C4-2B (cell line): ENCODE results near the gene MAP4K1.
"Not testable (repeated sequence)": the region's sequence is repeated elsewhere in the genome, so short reads cannot be mapped to it uniquely, and the experiment has no call there.

Experiments
- H3K27ac ChIP-seq: fragments of 450-650 bp; 2 replicates; pipeline ENCODE4 v1.5.1; 2017
- ZFX ChIP-seq: fragments of 450-650 bp; IDR thresholded peaks from 2 replicates; pipeline ENCODE4 v1.6.1; 2017
- TF ChIP-seq, protein P1 (sequence below): fragments of 450-650 bp; conservative IDR thresholded peaks from 2 replicates; pipeline ENCODE4 v1.5.1; 2017; ENCODE audit warnings: mild to moderate bottlenecking

MAP4K1 gene

GRCh38 chr19:38588041-38588440 is 29.7 kb downstream of the MAP4K1 start:
- H3K27ac ChIP-seq, result no peak overlapping the region
- TF ChIP-seq ZFX, result no peak
- TF ChIP-seq, protein P1, sequence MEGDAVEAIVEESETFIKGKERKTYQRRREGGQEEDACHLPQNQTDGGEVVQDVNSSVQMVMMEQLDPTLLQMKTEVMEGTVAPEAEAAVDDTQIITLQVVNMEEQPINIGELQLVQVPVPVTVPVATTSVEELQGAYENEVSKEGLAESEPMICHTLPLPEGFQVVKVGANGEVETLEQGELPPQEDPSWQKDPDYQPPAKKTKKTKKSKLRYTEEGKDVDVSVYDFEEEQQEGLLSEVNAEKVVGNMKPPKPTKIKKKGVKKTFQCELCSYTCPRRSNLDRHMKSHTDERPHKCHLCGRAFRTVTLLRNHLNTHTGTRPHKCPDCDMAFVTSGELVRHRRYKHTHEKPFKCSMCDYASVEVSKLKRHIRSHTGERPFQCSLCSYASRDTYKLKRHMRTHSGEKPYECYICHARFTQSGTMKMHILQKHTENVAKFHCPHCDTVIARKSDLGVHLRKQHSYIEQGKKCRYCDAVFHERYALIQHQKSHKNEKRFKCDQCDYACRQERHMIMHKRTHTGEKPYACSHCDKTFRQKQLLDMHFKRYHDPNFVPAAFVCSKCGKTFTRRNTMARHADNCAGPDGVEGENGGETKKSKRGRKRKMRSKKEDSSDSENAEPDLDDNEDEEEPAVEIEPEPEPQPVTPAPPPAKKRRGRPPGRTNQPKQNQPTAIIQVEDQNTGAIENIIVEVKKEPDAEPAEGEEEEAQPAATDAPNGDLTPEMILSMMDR, result no peak

DNA sequence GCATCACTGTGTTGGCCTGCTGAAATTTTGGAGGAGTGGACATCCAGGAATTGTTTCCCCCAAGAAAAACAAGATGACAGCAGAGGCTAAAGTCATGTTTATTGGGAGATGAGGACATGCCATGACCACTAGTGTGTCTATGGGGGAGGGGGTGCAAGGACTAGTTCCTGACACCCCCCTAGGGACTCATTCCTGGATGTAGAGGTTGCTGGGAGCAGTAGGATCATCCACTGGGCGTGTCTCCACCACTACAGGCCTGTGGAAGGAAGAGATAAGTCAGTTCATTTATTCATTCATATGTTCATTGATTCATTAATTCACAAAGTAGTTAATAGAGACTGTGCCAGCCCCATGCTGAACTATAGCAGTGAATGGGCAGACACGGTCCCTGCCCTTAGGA is 30.2 kb downstream of the MAP4K1 start:
- H3K27ac ChIP-seq, result no peak overlapping the region
- TF ChIP-seq ZFX, result no peak
- TF ChIP-seq, protein P1, result no peak

DNA sequence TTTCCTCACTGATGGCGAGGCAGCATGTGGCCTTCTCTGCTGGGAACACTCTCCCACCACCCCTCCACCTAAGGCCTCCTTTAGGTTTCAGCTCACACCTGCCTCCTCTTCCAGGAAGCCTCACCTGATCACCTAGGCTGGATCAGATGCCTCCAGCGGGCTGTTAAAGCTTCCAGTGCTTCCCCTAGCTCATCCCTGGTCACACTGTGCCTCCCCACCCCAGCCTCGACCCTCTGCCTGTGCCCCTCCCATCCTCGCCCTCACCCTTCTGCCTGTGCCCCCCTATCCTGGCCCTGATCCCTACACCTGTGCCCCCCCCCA is 33.8 kb downstream of the MAP4K1 start:
- TF ChIP-seq, protein P1, result no peak
- no peak for TF ChIP-seq ZFX
- no peak overlapping the region for H3K27ac ChIP-seq

- TF ChIP-seq, protein P1, result no peak
- TF ChIP-seq ZFX, result no peak
- no peak overlapping the region for H3K27ac ChIP-seq
These were observed 34.4 kb downstream of the MAP4K1 start for GRCh38 chr19:38583219-38583984.

- no peak for TF ChIP-seq ZFX
- TF ChIP-seq, protein P1, result no peak
- no peak overlapping the region for H3K27ac ChIP-seq
These were observed 37.7 kb downstream of the MAP4K1 start for GRCh38 chr19:38580080-38580479.

- not testable (repeated sequence) for H3K27ac ChIP-seq
These were observed 38.4 kb downstream of the MAP4K1 start for GRCh38 chr19:38579304-38579703.

GRCh38 chr19:38577826-38578225 is 39.9 kb downstream of the MAP4K1 start:
- H3K27ac ChIP-seq, result no peak overlapping the region
- TF ChIP-seq, protein P1, result no peak
- TF ChIP-seq ZFX, result no peak

DNA sequence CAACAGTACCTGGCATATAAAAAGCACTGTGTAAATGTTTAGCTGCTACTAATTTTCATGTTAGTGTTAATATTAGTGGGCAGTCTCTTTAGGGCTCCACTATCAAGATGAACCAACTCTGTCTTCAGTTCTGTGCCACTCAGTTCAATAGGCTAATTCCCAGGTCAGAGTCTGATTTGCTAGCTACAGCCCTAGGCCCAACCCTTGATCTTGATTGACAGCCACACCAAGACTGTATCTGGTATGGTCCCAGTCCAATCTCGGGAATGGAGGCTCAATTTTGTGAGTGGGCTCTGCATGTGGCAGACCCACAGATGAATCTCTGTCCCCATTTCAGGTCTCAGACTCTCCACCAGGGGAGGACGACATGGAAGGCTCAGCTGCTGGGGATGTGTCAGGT is 46.1 kb downstream of the MAP4K1 start:
- no peak for TF ChIP-seq ZFX
- TF ChIP-seq, protein P1, result no peak

More for the DNA sequence above, 46.1 kb downstream of the MAP4K1 start:
- no peak overlapping the region for H3K27ac ChIP-seq
